Measurements from ENCODE around the gene CDYL2. TPM values are rescaled to one million over a fixed set of nuclear protein-coding genes. Genes with fewer than 3 reads are reported as not detected.
A peak's percentile ranks its signal among the peaks of the same experiment; 100 is the strongest.

CDYL2 gene
- total and polyA plus RNA-seq, 11 donors: 0.80 to 8.6 (median 3.5) TPM

DNA sequence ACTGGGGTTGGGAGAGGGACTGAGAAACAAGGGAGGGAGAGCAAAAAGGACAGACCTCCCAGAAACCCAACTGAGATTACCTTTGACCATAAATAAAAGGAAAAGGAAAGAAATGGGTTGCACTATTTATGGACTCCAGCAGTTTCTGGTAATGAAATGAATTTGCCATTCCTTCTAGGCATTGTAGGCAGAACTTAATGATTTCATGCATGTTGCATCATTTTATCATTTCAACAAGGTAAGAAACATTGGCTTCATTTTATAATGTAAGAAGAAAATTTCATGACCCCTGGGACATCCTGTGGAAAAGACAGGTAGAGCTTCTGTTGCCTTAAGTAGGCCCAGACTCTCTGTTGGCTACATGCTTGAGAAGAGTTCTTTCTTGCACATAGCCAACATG, 8.2 kb upstream of the CDYL2 start:
- intact Hi-C loops (cut with DNase I): no loop called here
- no peak for TF ChIP-seq POLR2A (IDR thresholded peaks at IDR 0.05)
- TF ChIP-seq, protein P1, sequence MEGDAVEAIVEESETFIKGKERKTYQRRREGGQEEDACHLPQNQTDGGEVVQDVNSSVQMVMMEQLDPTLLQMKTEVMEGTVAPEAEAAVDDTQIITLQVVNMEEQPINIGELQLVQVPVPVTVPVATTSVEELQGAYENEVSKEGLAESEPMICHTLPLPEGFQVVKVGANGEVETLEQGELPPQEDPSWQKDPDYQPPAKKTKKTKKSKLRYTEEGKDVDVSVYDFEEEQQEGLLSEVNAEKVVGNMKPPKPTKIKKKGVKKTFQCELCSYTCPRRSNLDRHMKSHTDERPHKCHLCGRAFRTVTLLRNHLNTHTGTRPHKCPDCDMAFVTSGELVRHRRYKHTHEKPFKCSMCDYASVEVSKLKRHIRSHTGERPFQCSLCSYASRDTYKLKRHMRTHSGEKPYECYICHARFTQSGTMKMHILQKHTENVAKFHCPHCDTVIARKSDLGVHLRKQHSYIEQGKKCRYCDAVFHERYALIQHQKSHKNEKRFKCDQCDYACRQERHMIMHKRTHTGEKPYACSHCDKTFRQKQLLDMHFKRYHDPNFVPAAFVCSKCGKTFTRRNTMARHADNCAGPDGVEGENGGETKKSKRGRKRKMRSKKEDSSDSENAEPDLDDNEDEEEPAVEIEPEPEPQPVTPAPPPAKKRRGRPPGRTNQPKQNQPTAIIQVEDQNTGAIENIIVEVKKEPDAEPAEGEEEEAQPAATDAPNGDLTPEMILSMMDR (IDR thresholded peaks at IDR 0.05): no peak

DNA sequence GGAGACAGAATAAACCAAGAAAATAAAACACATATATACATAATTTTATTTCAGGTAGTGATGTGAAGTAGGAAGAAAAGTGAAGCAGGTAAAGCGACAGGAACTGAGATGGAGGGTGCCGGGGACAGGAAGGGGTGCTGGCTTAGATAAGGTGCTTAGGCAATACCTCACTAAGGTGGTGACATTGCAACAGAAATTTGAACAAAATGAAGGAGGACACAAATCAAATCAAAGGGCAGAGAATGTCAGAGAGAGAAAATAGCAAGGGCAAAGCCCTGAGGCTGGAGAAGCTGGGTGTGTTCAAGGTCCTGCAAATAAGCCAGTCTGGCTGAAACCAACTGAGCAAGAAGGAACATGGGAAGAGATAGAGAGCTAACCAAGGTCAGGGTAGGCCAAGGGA, 5.0 kb upstream of the CDYL2 start:
- no peak overlapping the region for H3K4me3 ChIP-seq

More for the DNA sequence above, 8.2 kb upstream of the CDYL2 start:
- DNase-seq: no peak
- peaks cover 0 to 7% (median 0%) of the 10 kb centered on the region in 12 donors for H3K4me1 ChIP-seq
- no peak overlapping the region for H3K4me3 ChIP-seq
- H3K27me3 ChIP-seq: peaks cover 0 to 6% (median 0%) of the 10 kb centered on the region in 9 donors
- no peaks in the 10 kb centered on the region for H3K36me3 ChIP-seq
- H3K9me3 ChIP-seq: peaks cover 0 to 5% (median 0%) of the 10 kb centered on the region in 12 donors
- no peak overlapping the region for H3K27ac ChIP-seq
- ATAC-seq: no peak

DNA sequence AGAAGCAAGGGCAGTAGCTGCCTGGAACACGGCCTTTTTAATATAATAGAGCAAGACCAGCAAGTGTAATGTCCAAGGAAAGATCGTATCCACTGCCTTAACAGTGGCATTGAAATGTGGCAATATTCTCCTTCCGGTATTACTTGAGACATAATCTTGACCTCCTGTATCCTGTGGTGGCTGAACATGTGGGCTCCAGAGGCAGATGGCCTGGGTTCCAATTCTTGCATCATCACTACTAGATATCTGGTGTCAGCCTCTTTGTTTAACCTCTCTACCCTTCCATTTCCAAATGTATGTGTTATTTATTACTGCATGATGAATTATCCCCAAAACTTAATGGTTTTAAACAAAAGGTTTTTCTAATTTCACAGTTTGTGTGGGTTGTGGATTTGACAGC, 3.5 kb upstream of the CDYL2 start:
- no peaks in the 10 kb centered on the region for H3K9me3 ChIP-seq
- WGBS, 4 donors: 86 to 93% (median 90%) methylated on average over 3 of the region's 3 CpGs
- no peak overlapping the region for H3K4me3 ChIP-seq
- no peak for ATAC-seq
- H3K27ac ChIP-seq: no peak overlapping the region
- no peaks in the 10 kb centered on the region for H3K36me3 ChIP-seq
- TF ChIP-seq, protein P1 (IDR thresholded peaks at IDR 0.05): no peak
- TF ChIP-seq POLR2A (IDR thresholded peaks at IDR 0.05): no peak
- peaks cover 0 to 31% (median 0%) of the 10 kb centered on the region in 12 donors for H3K4me1 ChIP-seq
- intact Hi-C loops (cut with DNase I): loop anchor here in 4 of 10 donors (5.0 to 10.0 kb wide), 2 partner anchors 263 to 266 kb away; partner anchors contain the start of gene DYNLRB2 (in 4 of the 4)
- DNase-seq: no peak
- H3K27me3 ChIP-seq: peaks cover 0 to 3% (median 0%) of the 10 kb centered on the region in 9 donors

More for the DNA sequence above, 5.0 kb upstream of the CDYL2 start:
- intact Hi-C loops (cut with DNase I): loop anchor here in 4 of 10 donors (5.0 to 10.0 kb wide), 2 partner anchors 265 to 267 kb away; partner anchors contain the start of gene DYNLRB2 (in 4 of the 4)
- ATAC-seq (no peak), DNase-seq (no peak)
- Histone ChIP-seq H3K27ac (no peak overlapping the region), H3K36me3 (no peaks in the 10 kb centered on the region), H3K27me3 (peaks cover 0 to 6% (median 0%) of the 10 kb centered on the region in 9 donors), H3K4me1 (peaks cover 0 to 31% (median 0%) of the 10 kb centered on the region in 12 donors), H3K9me3 (no peaks in the 10 kb centered on the region)
- TF ChIP-seq, protein P1 (IDR thresholded peaks at IDR 0.05): no peak
- TF ChIP-seq POLR2A (IDR thresholded peaks at IDR 0.05): no peak
- 79 to 85% (median 83%) methylated on average over 2 of the region's 2 CpGs for WGBS, 4 donors

DNA sequence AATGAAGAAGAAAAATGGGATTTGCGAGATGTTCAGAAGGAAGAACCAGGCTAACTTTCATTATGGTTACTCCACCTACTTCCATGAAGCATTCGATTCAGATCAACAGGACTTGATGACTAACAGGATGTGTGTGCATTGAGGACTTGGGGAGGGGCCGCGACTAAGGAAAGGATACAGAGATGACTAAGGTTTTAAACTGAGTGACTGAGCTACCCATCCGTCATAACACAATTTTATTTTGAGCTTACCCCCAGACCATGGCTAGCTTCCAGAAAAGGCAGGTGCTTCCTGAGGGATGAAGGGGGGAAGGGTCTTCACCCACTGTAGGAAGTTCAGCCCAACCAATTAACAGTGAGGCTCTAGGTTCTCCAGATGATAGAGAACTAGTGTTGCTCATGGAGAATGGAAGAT, 2.5 kb upstream of the CDYL2 start:
- no peaks in the 10 kb centered on the region for H3K36me3 ChIP-seq
- H3K27ac ChIP-seq: peak overlapping the region in 2 of 12 donors; percentile 57 to 58
- no peak for TF ChIP-seq POLR2A (IDR thresholded peaks at IDR 0.05)
- TF ChIP-seq, protein P1 (IDR thresholded peaks at IDR 0.05): no peak
- no peak overlapping the region for H3K4me3 ChIP-seq
- peaks cover 0 to 3% (median 0%) of the 10 kb centered on the region in 9 donors for H3K27me3 ChIP-seq
- intact Hi-C loops (cut with DNase I): loop anchor here in 4 of 10 donors (5.0 to 10.0 kb wide), 2 partner anchors 262 to 265 kb away; partner anchors contain the start of gene DYNLRB2 (in 4 of the 4)
- peaks cover 0 to 3% (median 0%) of the 10 kb centered on the region in 12 donors for H3K9me3 ChIP-seq
- WGBS, 4 donors: 51 to 71% (median 60%) methylated on average over 5 of the region's 5 CpGs
- peak in 3 of 5 donors; percentile 21 to 32 (median 22) for DNase-seq
- ATAC-seq: peak in 2 of 4 donors; percentile 24 to 81
- peaks cover 0 to 31% (median 0%) of the 10 kb centered on the region in 12 donors for H3K4me1 ChIP-seq
